HG02938 (cell line): Measurements from ENCODE around the gene CA11.
A peak's percentile ranks its signal among the peaks of the same experiment; 100 is the strongest.
"Not testable (repeated sequence)": the region's sequence is repeated elsewhere in the genome, so short reads cannot be mapped to it uniquely, and the experiment has no call there.

Experiments used
- ATAC-seq: cut with Tn5 transposase; IDR thresholded peaks from one replicate; pipeline ENCODE4 v1.9.1; 2021; ENCODE audit warnings: mild to moderate bottlenecking, moderate library complexity; ENCODE audit not compliant: unreplicated experiment

Gene CA11

GRCh38 chr19:48644839-48645619 lies 958 bp downstream of the CA11 start:
- ATAC-seq = no peak

GRCh38 chr19:48644355-48644754 lies 1.6 kb downstream of the CA11 start:
- ATAC-seq = no peak

GRCh38 chr19:48642862-48643261 lies 3.1 kb downstream of the CA11 start:
- no peak for ATAC-seq

GRCh38 chr19:48641850-48642249 lies 4.1 kb downstream of the CA11 start:
- no peak for ATAC-seq

GRCh38 chr19:48639483-48640375 lies 6.3 kb downstream of the CA11 start:
- no peak for ATAC-seq

- no peak for ATAC-seq
Measured at GRCh38 chr19:48638831-48639381, 7.1 kb downstream of the CA11 start.

- peak; percentile 6 for ATAC-seq
Measured at GRCh38 chr19:48637948-48638830, 7.8 kb downstream of the CA11 start.

- ATAC-seq = peak; percentile 70
Measured at GRCh38 chr19:48637449-48637947, 8.5 kb downstream of the CA11 start.

GRCh38 chr19:48636859-48637448 lies 9.0 kb downstream of the CA11 start, which contains the start of gene DBP:
DBP (minus strand) TSS chr19:48637379; CDS start chr19:48636994, 385 bp downstream.
- ATAC-seq = no peak

- ATAC-seq = no peak
Measured at GRCh38 chr19:48635966-48636858, 9.8 kb downstream of the CA11 start.

GRCh38 chr19:48635263-48635965 lies 10.6 kb downstream of the CA11 start:
- ATAC-seq = no peak

- no peak for ATAC-seq
Measured at GRCh38 chr19:48634424-48635262, 11.3 kb downstream of the CA11 start.

- ATAC-seq = no peak
Measured at GRCh38 chr19:48634036-48634342, 12.0 kb downstream of the CA11 start.

GRCh38 chr19:48633148-48634035 lies 12.6 kb downstream of the CA11 start:
- ATAC-seq = no peak

GRCh38 chr19:48632692-48633147 lies 13.3 kb downstream of the CA11 start:
- no peak for ATAC-seq

- ATAC-seq = not testable (repeated sequence)
Measured at GRCh38 chr19:48632286-48632685, 13.7 kb downstream of the CA11 start.

- ATAC-seq = no peak
Measured at GRCh38 chr19:48631225-48631624, 14.8 kb downstream of the CA11 start.
